ENCODE results near the gene FAM170B.
A peak's percentile ranks its signal among the peaks of the same experiment; 100 is the strongest.

Gene FAM170B

DNA sequence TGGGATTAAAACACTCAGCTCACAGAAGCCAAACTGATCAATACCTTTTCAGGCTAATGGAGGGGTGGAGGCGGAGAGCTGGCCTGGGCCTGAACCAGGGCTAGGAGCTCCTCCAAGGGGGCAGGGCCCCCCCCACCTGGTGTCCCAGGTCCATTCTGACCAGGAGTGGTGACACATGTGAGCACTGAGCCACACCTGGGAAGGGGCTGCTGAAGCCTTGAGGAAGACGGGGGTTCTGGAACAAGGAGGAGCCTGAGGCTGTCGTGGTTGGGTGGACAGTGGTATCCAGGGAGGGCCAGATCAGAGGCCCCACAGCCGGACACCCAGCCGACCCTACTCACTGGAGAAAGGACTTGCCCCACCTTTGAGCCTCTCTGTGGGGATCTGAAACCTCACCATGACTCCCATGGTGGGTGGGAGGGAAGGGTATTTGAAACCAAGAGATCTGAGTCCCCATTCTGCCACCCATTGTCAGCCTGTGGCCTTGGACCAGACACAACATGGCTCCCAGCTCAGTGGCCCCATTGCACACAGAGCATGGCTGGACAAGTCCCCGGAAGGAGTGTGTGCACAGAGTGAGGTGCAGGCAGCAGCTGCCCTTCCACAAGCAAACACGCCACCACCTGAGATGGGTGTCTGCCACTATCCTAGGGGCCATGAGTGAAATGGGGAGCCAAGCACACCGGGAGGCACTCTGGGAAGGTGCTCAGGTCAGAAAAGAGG lies 41.9 kb upstream of the FAM170B start:
- no peaks in the 10 kb centered on the region for H3K36me3 ChIP-seq (replicated peaks; ENCODE audit: low read depth, low read length)
- H3K27me3 ChIP-seq (ENCODE audit: low read depth, low read length), result no peaks in the 10 kb centered on the region
- H4K20me1 ChIP-seq (ENCODE audit: insufficient read depth, low read length), result no peaks in the 10 kb centered on the region
- no peak overlapping the region for H3K4me2 ChIP-seq (ENCODE audit: low read length)
- TF ChIP-seq, protein P1, sequence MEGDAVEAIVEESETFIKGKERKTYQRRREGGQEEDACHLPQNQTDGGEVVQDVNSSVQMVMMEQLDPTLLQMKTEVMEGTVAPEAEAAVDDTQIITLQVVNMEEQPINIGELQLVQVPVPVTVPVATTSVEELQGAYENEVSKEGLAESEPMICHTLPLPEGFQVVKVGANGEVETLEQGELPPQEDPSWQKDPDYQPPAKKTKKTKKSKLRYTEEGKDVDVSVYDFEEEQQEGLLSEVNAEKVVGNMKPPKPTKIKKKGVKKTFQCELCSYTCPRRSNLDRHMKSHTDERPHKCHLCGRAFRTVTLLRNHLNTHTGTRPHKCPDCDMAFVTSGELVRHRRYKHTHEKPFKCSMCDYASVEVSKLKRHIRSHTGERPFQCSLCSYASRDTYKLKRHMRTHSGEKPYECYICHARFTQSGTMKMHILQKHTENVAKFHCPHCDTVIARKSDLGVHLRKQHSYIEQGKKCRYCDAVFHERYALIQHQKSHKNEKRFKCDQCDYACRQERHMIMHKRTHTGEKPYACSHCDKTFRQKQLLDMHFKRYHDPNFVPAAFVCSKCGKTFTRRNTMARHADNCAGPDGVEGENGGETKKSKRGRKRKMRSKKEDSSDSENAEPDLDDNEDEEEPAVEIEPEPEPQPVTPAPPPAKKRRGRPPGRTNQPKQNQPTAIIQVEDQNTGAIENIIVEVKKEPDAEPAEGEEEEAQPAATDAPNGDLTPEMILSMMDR (IDR thresholded peaks at IDR 0.05; ENCODE audit: low read depth, low read length), result no peak
- TF ChIP-seq EZH2phosphoT487 (IDR thresholded peaks at IDR 0.05; ENCODE audit: low read depth), result no peak
- H3K27ac ChIP-seq (ENCODE audit: low read length), result no peak overlapping the region
- H3K9ac ChIP-seq (ENCODE audit: low read length), result no peak overlapping the region
- no peak overlapping the region for H3K4me3 ChIP-seq (ENCODE audit: low read length)
- no peaks in the 10 kb centered on the region for H3K9me3 ChIP-seq (ENCODE audit: insufficient read depth, low read length)
- H3K4me1 ChIP-seq (ENCODE audit: low read length), result peaks cover 92% of the 10 kb centered on the region
- H3K79me2 ChIP-seq (ENCODE audit: low read length), result no peaks in the 10 kb centered on the region
- H2AFZ ChIP-seq (ENCODE audit: low read depth, low read length), result no peak overlapping the region

- no peak for TF ChIP-seq EZH2phosphoT487 (IDR thresholded peaks at IDR 0.05; ENCODE audit: low read depth)
- TF ChIP-seq, protein P1 (IDR thresholded peaks at IDR 0.05; ENCODE audit: low read depth, low read length), result no peak
- H3K36me3 ChIP-seq (replicated peaks; ENCODE audit: low read depth, low read length), result no peaks in the 10 kb centered on the region
- no peaks in the 10 kb centered on the region for H3K9me3 ChIP-seq (ENCODE audit: insufficient read depth, low read length)
- H3K4me1 ChIP-seq (ENCODE audit: low read length), result peaks cover 85% of the 10 kb centered on the region
- H2AFZ ChIP-seq (ENCODE audit: low read depth, low read length), result no peak overlapping the region
- H3K27ac ChIP-seq (ENCODE audit: low read length), result no peak overlapping the region
- H3K4me2 ChIP-seq (ENCODE audit: low read length), result no peak overlapping the region
- H3K27me3 ChIP-seq (ENCODE audit: low read depth, low read length), result no peaks in the 10 kb centered on the region
- no peak overlapping the region for H3K9ac ChIP-seq (ENCODE audit: low read length)
- no peaks in the 10 kb centered on the region for H3K79me2 ChIP-seq (ENCODE audit: low read length)
- H3K4me3 ChIP-seq (ENCODE audit: low read length), result no peak overlapping the region
- H4K20me1 ChIP-seq (ENCODE audit: insufficient read depth, low read length), result no peaks in the 10 kb centered on the region
Observed at GRCh38 chr10:49174926-49175500, 41.2 kb upstream of the FAM170B start.

DNA sequence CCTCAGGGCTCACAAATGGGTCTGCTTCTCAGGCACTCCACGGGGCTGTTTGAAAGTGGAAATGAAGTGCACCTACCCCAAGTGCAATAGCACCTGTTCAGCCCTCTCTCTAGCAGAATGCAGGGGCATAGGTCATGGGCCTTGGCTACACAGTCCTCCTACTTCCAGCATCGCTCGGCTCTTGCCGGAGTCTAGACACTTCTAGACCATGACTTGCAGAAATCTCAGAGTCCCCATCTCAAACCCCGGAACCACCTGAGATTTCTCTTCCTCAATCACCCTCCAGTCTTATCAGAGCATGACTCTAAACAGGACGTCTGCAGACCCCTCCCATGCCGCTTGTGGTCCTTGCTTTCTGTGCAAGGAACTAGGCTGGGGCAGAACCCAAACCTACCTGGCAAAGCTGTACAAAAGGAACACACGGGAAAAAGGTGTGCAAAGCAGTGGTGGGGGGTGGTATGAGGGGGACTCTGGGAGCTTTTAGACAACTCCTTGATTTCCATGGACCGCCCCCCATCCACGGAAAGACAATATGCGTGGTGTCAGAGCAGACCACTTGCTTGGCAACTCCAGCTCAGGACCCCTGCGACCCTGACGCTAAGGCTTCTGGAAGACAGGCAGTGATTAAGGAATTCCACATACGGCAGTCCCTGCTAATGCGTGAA lies 40.6 kb upstream of the FAM170B start:
- Histone ChIP-seq H3K79me2 (ENCODE audit: low read length) (no peaks in the 10 kb centered on the region), H3K9me3 (ENCODE audit: insufficient read depth, low read length) (no peaks in the 10 kb centered on the region), H3K36me3 (replicated peaks; ENCODE audit: low read depth, low read length) (no peaks in the 10 kb centered on the region), H3K4me2 (ENCODE audit: low read length) (peak overlapping the region; percentile 53), H3K27ac (ENCODE audit: low read length) (peak overlapping the region; percentile 34), H4K20me1 (ENCODE audit: insufficient read depth, low read length) (no peaks in the 10 kb centered on the region), H3K4me3 (ENCODE audit: low read length) (no peak overlapping the region), H2AFZ (ENCODE audit: low read depth, low read length) (0 out of 2 replicates have a peak overlapping the region, but pooled peaks have one; percentile 39), H3K4me1 (ENCODE audit: low read length) (peaks cover 78% of the 10 kb centered on the region), H3K9ac (ENCODE audit: low read length) (no peak overlapping the region; the same call in 1 of the 2 replicates), H3K27me3 (ENCODE audit: low read depth, low read length) (no peaks in the 10 kb centered on the region)
- TF ChIP-seq, protein P1 (IDR thresholded peaks at IDR 0.05; ENCODE audit: low read depth, low read length), result no peak

DNA sequence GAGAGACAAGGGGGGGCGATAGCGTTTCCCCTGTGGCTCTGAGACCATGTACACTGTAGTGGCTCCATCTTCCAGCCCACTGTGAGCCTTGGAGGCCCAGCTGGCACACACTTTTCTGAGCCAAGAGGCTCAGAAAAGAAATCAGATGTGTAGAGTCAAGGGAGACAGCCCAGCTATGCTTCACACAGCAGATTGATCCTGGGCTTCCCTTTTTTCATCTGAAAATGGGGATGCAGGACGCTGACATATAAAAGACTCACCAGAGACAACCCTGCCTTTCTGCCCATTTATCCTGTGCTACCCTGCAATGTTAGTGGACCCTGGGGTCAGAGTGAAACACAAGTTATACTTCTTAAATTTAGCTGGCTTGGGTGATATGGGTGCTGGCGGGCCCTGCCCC lies 40.0 kb upstream of the FAM170B start:
- H4K20me1 ChIP-seq (ENCODE audit: insufficient read depth, low read length), result no peaks in the 10 kb centered on the region
- H3K9ac ChIP-seq (ENCODE audit: low read length), result no peak overlapping the region; the same call in 1 of the 2 replicates
- no peaks in the 10 kb centered on the region for H3K79me2 ChIP-seq (ENCODE audit: low read length)
- no peak overlapping the region for H3K4me3 ChIP-seq (ENCODE audit: low read length)
- H3K27ac ChIP-seq (ENCODE audit: low read length), result peak overlapping the region; percentile 34
- H3K4me2 ChIP-seq (ENCODE audit: low read length), result peak overlapping the region; percentile 53
- TF ChIP-seq EZH2phosphoT487 (IDR thresholded peaks at IDR 0.05; ENCODE audit: low read depth), result no peak
- TF ChIP-seq, protein P1 (IDR thresholded peaks at IDR 0.05; ENCODE audit: low read depth, low read length), result no peak
- H3K27me3 ChIP-seq (ENCODE audit: low read depth, low read length), result no peaks in the 10 kb centered on the region
- H3K9me3 ChIP-seq (ENCODE audit: insufficient read depth, low read length), result no peaks in the 10 kb centered on the region
- no peaks in the 10 kb centered on the region for H3K36me3 ChIP-seq (replicated peaks; ENCODE audit: low read depth, low read length)
- peaks cover 73% of the 10 kb centered on the region for H3K4me1 ChIP-seq (ENCODE audit: low read length)
- no peak overlapping the region for H2AFZ ChIP-seq (ENCODE audit: low read depth, low read length)
